HUES48 (cell line): ENCODE measurements around the gene SERPINF2.
"Not testable (repeated sequence)": the region's sequence is repeated elsewhere in the genome, so short reads cannot be mapped to it uniquely, and the experiment has no call there.

Experiments
- H3K27ac ChIP-seq: one replicate; pipeline ENCODE4 v1.7.0; 2013; ENCODE audit warnings: low read depth, low read length, inconsistent platforms
- H3K27me3 ChIP-seq: 2 replicates; pipeline ENCODE4 v1.6.1; 2013; ENCODE audit warnings: mild to moderate bottlenecking, low read length; ENCODE audit not compliant: control insufficient read depth, insufficient read depth
- H3K36me3 ChIP-seq: 2 replicates; pipeline ENCODE4 v1.6.1; 2013; ENCODE audit warnings: low read length; ENCODE audit not compliant: control insufficient read depth, insufficient read depth
- H3K4me1 ChIP-seq: 2 replicates; pipeline ENCODE4 v1.6.1; 2013; ENCODE audit warnings: mild to moderate bottlenecking, low read length; ENCODE audit not compliant: control insufficient read depth, insufficient read depth
- H3K4me3 ChIP-seq: 2 replicates; pipeline ENCODE4 v1.5.1; 2013; ENCODE audit warnings: mild to moderate bottlenecking, low read depth, low read length
- H3K9ac ChIP-seq: 2 replicates; pipeline ENCODE4 v1.6.1; 2013; ENCODE audit warnings: mild to moderate bottlenecking, low read depth, low read length, moderate library complexity
- H3K9me3 ChIP-seq: 2 replicates; pipeline ENCODE4 v1.6.1; 2013; ENCODE audit warnings: low read length; ENCODE audit not compliant: control insufficient read depth, insufficient read depth

Gene SERPINF2

GRCh38 chr17:1753767-1754429, 11.2 kb downstream of the SERPINF2 start:
- H3K27ac ChIP-seq: no peak overlapping the region
- H3K9ac ChIP-seq: no peak overlapping the region
- no peaks in the 10 kb centered on the region for H3K27me3 ChIP-seq
- no peak overlapping the region for H3K4me3 ChIP-seq
- H3K36me3 ChIP-seq: no peaks in the 10 kb centered on the region
- H3K9me3 ChIP-seq: no peaks in the 10 kb centered on the region
- no peaks in the 10 kb centered on the region; the same call in 1 of the 2 replicates for H3K4me1 ChIP-seq

GRCh38 chr17:1754430-1755112, 11.9 kb downstream of the SERPINF2 start:
- no peak overlapping the region for H3K9ac ChIP-seq
- no peaks in the 10 kb centered on the region for H3K9me3 ChIP-seq
- no peaks in the 10 kb centered on the region for H3K36me3 ChIP-seq
- no peaks in the 10 kb centered on the region; the same call in 1 of the 2 replicates for H3K4me1 ChIP-seq
- no peak overlapping the region for H3K4me3 ChIP-seq
- no peak overlapping the region for H3K27ac ChIP-seq
- H3K27me3 ChIP-seq: no peaks in the 10 kb centered on the region

- Histone ChIP-seq H3K36me3 (no peaks in the 10 kb centered on the region), H3K9ac (no peak overlapping the region), H3K27me3 (no peaks in the 10 kb centered on the region), H3K9me3 (no peaks in the 10 kb centered on the region), H3K4me1 (no peaks in the 10 kb centered on the region; the same call in 1 of the 2 replicates), H3K4me3 (no peak overlapping the region), H3K27ac (no peak overlapping the region)
These were observed 12.7 kb downstream of the SERPINF2 start for GRCh38 chr17:1755252-1755826.

DNA sequence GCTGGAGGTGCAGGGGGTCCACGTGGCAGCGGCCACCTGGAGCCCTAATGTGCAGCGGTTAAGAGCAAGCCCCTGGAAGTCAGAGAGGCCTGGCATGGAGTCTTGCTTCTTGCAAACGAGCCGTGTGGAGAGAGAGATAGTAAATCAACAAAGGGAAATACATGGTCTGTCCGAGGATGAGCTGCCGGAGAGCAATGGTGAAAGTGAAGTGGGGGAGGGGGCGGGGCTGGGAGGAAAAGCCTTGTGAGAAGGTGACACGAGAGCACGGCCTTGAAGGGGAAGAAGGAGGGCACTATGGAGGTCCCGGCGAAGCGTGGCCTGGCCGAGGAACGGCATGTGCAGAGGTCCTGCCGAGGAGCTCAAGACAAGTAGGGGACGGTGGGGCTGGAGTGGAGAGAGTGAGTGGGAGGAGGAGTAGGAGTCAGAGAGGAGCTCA, 13.2 kb downstream of the SERPINF2 start:
- Histone ChIP-seq H3K27me3 (no peaks in the 10 kb centered on the region), H3K4me1 (no peaks in the 10 kb centered on the region; the same call in 1 of the 2 replicates), H3K9me3 (no peaks in the 10 kb centered on the region), H3K9ac (no peak overlapping the region), H3K36me3 (no peaks in the 10 kb centered on the region), H3K27ac (no peak overlapping the region), H3K4me3 (no peak overlapping the region)

- no peak overlapping the region for H3K4me3 ChIP-seq
- no peaks in the 10 kb centered on the region for H3K27me3 ChIP-seq
- no peaks in the 10 kb centered on the region for H3K36me3 ChIP-seq
- no peak overlapping the region for H3K9ac ChIP-seq
- no peak overlapping the region for H3K27ac ChIP-seq
- peaks cover 18% of the 10 kb centered on the region for H3K4me1 ChIP-seq
- no peaks in the 10 kb centered on the region for H3K9me3 ChIP-seq
These were observed 16.1 kb downstream of the SERPINF2 start for GRCh38 chr17:1758807-1759206.

DNA sequence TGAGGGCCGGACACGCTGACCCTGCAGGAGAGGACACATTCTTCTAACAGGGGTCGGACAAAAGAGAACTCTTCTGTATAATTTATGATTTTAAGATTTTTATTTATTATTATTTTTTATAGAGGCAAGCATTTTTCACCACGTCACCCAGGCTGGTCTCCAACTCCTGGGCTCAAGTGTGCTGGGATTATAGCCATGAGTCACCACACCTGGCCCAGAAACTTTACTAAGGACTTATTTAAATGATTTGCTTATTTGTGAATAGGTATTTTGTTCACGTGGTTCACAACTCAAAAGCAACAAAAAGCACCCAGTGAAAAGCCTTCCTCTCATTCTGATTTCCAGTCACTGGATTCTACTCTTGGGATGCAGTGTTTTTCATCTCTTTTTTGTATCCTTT, 16.9 kb downstream of the SERPINF2 start:
- no peak overlapping the region for H3K27ac ChIP-seq

DNA sequence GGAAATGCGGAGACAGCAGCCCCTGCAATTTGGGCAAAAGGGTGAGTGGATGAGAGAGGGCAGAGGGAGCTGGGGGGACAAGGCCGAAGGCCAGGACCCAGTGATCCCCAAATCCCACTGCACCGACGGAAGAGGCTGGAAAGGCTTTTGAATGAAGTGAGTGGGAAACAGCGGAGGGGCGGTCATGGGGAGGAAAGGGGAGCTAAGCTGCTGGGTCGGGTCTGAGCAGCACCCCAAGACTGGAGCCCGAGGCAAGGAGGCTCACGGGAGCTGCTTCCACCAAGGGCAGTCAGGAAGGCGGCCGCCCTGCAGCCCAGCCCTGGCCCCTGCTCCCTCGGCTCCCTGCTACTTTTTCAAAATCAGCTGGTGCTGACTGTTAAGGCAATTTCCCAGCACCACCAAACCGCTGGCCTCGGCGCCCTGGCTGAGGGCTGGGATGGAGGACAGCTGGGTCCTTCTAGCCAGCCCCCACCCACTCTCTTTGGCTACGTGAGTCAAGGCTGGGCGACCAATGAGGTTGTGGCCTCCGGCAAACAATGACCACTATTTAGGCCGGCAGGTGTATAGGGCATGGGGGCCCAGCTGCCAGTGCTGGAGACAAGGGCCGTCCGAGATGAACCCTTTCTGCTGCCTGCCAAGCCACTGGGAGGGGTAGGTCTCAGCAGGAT, 19.7 kb downstream of the SERPINF2 start:
- Histone ChIP-seq H3K4me1 (peaks cover 21% of the 10 kb centered on the region), H3K36me3 (no peaks in the 10 kb centered on the region), H3K9me3 (no peaks in the 10 kb centered on the region), H3K27ac (peak overlapping the region; percentile 77), H3K4me3 (peak overlapping the region; percentile 34), H3K9ac (0 out of 2 replicates have a peak overlapping the region, but pooled peaks have one; percentile 26), H3K27me3 (no peaks in the 10 kb centered on the region)

More for the DNA sequence above, 16.9 kb downstream of the SERPINF2 start:
- Histone ChIP-seq H3K36me3 (no peaks in the 10 kb centered on the region), H3K9me3 (no peaks in the 10 kb centered on the region), H3K4me1 (peaks cover 18% of the 10 kb centered on the region), H3K4me3 (no peak overlapping the region), H3K9ac (no peak overlapping the region), H3K27me3 (no peaks in the 10 kb centered on the region)

- H3K9me3 ChIP-seq: no peaks in the 10 kb centered on the region
- H3K4me1 ChIP-seq: peaks cover 21% of the 10 kb centered on the region
- H3K36me3 ChIP-seq: no peaks in the 10 kb centered on the region
- peak overlapping the region; percentile 26; the same call in 1 of the 2 replicates for H3K9ac ChIP-seq
- H3K27me3 ChIP-seq: no peaks in the 10 kb centered on the region
- H3K4me3 ChIP-seq: peak overlapping the region; percentile 33
- peak overlapping the region; percentile 77 for H3K27ac ChIP-seq
These were observed 20.5 kb downstream of the SERPINF2 start for GRCh38 chr17:1762901-1763898.

DNA sequence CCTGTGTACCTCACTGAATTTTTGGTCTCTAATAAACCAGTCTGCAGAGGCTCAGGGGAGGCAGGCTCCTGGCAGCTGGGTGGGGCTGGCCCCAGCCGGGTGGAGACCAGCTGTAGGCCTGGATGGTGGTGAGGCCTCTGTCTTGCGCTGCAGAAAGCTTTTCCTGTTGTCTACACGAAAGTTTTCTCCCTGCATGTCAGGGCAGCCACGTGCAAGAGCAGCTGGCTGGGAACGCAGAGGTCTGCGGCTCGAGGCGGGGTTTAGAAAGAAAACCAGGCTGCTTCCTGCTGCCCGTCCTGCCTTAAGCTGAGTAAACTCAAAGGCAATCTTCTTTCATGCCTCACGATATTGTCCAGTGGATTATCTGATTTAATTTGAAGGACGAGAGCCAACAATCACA, 21.6 kb downstream of the SERPINF2 start:
- Histone ChIP-seq H3K27ac (no peak overlapping the region), H3K4me3 (no peak overlapping the region), H3K9me3 (no peaks in the 10 kb centered on the region), H3K27me3 (no peaks in the 10 kb centered on the region), H3K9ac (no peak overlapping the region), H3K36me3 (no peaks in the 10 kb centered on the region), H3K4me1 (peaks cover 21% of the 10 kb centered on the region)

- H3K36me3 ChIP-seq, H3K4me3 ChIP-seq, H3K27ac ChIP-seq, H3K27me3 ChIP-seq, H3K9ac ChIP-seq, H3K9me3 ChIP-seq: not testable (repeated sequence)
- peaks cover 25% of the 10 kb centered on the region for H3K4me1 ChIP-seq
These were observed 22.0 kb downstream of the SERPINF2 start for GRCh38 chr17:1764705-1765104.
